Fibroblast of skin of right biceps (primary cell): Measurements from ENCODE around the gene CGB3.
"Not testable (repeated sequence)": the region's sequence is repeated elsewhere in the genome, so short reads cannot be mapped to it uniquely, and the experiment has no call there.

Experiments
- DNase-seq: peaks from one replicate; pipeline ENCODE4 v3.0.0-alpha.2; 2013

The CGB3 gene

GRCh38 chr19:49024233-49024632 is at the start of gene CGB3:
Gene CGB3, minus strand, starts transcription at chr19:49024333. Its CDS starts 362 bp downstream, at chr19:49023971.
- not testable (repeated sequence) for DNase-seq

- peak; percentile 22 for DNase-seq
These were observed 47.9 kb upstream of the CGB3 start for GRCh38 chr19:49071860-49072547.

- no peak for DNase-seq
These were observed 46.3 kb upstream of the CGB3 start for GRCh38 chr19:49070416-49070815.

DNA sequence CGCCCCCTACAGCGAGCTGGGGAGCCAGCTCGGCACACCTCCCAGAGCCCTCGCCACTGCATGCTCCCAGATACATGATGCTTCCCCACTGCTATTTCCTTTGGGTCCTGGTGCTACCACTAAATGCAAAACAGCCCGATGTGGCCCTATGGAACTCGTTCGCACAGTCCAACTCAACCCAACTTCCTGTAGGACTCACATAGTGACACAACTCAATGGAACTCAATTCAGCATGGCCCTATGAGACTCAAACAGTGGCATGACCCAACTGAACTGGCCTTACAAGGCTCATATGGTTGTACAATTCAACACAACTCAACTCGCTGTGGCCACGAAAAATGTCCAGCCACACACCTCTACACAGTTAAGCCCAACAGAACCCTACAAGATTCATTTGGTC is 44.9 kb upstream of the CGB3 start:
- peak; percentile 24 for DNase-seq

DNA sequence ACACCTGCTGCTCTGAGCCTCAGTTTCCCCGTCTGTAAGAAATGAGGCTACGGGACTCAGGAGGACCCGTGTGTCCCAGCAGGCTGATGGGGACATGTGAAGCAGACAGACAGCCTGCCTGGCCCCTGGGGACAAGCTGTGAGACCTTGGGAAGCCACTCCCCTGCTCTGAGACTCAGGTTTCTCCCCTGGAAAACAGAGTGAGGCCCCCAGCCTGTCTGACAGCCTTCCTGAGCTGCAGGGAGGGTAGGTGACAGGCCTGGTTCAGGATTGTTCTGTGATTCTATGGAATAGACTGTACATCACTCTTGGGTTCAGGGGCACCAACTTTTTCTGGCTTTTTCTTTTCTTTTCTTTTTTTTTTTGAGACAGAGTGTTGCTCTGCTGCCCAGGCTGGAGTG is 43.4 kb upstream of the CGB3 start:
- DNase-seq: no peak

- DNase-seq: no peak
These were observed 41.9 kb upstream of the CGB3 start for GRCh38 chr19:49065905-49066512.

- DNase-seq: peak; percentile 36
These were observed 40.9 kb upstream of the CGB3 start, which contains the start of gene NTF4 for GRCh38 chr19:49064768-49065611. Gene NTF4, minus strand, starts transcription at chr19:49064818. Its CDS starts 2,821 bp downstream, at chr19:49061997.

DNA sequence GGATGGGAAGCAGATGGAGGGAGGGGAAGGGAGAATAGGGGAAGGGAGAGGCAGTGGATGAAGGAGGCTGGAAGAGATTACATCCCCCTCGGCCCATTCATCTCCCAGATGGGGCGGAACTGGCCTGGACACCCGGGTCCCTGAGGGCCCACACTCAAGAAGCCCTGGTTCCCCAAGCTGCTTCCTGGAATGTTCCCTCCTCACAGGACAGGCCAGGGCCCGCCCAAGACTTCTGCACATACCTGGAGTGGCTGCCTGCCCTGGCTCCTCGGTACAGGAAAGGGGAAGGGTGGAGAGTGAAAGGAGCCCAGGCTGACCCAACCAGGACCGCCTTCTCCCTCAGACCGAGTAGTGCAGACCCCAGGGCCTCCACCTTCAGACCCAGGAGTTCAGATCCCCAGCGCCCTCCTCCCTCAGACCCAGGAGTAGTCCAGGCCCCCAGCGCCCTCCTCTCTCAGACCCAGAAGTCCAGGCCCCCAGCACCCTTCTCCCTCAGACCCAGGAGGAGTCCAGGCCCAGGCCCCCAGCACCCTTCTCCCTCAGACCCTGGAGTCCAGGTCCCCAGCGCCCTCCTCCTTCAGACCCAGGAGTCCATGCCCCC is 40.0 kb upstream of the CGB3 start:
- no peak for DNase-seq

GRCh38 chr19:49061445-49061844 is 37.3 kb upstream of the CGB3 start:
- no peak for DNase-seq

DNA sequence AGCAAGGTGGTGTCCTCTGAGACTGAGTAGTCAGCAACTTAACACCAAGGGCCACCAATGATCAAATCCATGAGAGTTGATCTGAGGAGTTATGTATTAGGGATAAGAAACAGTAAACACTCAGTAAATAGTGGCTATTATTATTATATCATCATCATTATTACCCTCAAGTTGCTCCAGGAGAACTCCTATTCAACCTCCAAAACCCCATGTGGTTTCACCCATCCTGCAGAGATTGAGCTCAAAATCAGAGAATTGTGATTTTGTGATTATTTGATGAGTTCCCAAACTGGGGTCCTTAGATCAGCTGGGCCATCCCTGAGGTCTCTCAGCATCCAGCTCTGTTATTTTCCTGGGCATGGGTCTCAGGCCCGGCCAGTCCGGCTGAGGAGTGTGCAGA is 36.9 kb upstream of the CGB3 start:
- no peak for DNase-seq

GRCh38 chr19:49059053-49059452 is 34.9 kb upstream of the CGB3 start:
- DNase-seq: no peak

DNA sequence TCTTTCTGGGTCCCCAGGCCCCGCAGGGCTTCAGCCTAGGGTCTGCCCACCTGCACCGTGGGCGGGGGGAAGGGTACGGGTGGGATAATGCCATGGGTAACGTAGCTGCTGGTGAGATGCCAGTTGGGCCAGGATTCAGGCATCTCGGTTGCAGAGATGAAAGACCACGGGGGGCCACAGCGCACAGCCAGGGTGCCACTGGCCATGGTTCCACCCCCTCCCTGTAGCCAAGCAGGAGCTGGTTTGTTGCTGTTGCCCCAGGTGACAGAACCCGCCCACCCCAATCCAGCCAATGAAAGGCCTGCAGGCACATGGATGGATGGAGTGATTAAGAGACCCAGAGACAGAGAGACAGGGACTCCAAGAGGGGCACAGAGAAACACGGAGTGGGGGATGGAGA is 34.4 kb upstream of the CGB3 start:
- DNase-seq: peak; percentile 70

GRCh38 chr19:49057636-49058234 is 33.6 kb upstream of the CGB3 start, which contains the start of gene CGB7:
Gene CGB7, minus strand, starts transcription at chr19:49057749. Its CDS starts 2,374 bp downstream, at chr19:49055375.
- peak; percentile 67 for DNase-seq

- DNase-seq: not testable (repeated sequence)
These were observed 32.9 kb upstream of the CGB3 start for GRCh38 chr19:49056902-49057596.

DNA sequence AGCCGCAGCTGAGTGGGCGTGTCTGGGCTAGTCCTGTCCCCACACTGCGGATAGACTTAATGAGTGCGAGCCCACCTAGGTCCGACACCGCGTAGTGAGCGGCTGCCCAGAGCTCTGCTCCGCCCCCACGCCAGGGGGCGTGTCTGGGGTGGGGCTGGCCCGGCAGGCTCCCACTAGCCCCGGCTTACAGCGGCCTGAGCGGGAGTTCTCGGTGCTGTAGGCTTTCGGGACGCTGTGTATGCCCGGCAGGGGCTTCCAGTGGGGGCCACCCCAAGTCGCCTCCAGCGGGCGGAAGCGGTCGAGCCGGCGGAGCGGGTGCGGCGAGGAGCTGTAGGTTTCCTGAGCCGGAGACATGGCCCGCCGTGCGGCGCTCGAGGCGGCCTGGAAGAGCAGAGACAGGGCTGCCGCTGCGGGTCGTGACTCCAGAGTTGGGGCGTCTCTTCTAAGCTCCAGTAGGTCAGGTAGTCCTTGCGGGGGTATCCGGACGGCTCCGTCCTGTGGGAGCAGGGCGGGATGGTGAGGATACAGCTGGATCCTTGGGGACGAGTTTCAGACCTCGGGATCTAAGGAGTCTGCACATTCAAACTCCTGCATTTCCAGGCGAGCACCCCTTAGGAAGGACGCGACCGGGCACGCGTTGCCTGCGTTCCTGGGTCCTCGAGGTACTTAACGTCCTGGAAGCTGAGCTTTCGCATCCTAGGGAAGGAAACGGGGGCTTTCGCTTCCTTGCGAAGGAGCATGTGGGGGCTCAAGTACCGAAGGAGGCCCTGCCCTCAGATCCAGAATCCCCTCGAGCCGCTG is 32.2 kb upstream of the CGB3 start:
- DNase-seq: peak; percentile 58

GRCh38 chr19:49050376-49051033 is 26.4 kb upstream of the CGB3 start:
- peak; percentile 82 for DNase-seq

- DNase-seq: not testable (repeated sequence)
These were observed 25.7 kb upstream of the CGB3 start for GRCh38 chr19:49049834-49050233.

DNA sequence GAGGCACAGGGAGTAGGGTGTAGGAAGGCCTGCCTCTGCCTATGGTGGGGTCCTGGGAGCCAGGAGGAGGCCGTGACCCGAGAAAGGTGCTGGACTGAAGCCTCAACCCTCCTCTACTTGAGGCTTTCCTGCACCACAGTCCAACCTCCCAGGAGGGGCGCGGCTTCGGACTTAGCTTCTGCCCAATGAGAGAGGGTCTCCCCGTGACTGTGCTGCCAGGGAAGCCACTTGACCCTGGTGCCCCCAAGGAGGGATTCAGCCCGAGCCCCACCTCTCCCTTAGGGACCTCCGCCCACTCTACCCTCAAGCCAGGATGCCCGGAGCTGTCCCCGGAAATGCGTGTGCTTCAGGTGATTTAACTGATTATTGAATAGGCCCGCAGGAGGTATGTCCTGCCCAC is 24.9 kb upstream of the CGB3 start, which contains the start of gene CGB8:
TSS of gene CGB8 (minus strand) at position 101 of the 400 bp plus-strand sequence. CDS start 372 bp downstream, outside the sequence.
- not testable (repeated sequence) for DNase-seq

- not testable (repeated sequence) for DNase-seq
These were observed 19.4 kb upstream of the CGB3 start, which contains the start of gene CGB5 for GRCh38 chr19:49043548-49043947. Gene CGB5, plus strand, starts transcription at chr19:49043848. Its CDS starts 362 bp downstream, at chr19:49044210.

DNA sequence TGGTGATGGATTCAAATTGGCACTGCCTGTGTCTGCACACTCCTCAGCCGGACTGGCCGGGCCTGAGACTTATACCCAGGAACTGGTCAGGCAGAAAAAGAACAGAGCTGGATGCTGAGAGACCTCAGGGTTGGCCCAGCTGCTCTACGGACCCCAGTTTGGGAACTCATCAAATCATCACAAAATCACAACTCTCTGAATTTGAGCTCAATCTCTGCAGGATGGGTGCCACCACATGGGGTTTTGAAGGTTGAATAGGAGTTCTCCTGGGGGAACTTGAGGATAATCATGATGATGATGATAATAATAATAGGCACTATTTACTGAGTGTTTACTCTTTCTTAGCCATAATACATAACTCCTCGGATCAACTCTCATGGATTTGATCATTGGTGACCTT is 18.5 kb upstream of the CGB3 start:
- not testable (repeated sequence) for DNase-seq
